ENCODE data around the gene IRAK2. TPM values are rescaled to one million over a fixed set of nuclear protein-coding genes. Genes with fewer than 3 reads are reported as not detected.

Gene IRAK2
- total and polyA plus RNA-seq, 10 donors = 1.4 to 11.8 (median 7.9) TPM

DNA sequence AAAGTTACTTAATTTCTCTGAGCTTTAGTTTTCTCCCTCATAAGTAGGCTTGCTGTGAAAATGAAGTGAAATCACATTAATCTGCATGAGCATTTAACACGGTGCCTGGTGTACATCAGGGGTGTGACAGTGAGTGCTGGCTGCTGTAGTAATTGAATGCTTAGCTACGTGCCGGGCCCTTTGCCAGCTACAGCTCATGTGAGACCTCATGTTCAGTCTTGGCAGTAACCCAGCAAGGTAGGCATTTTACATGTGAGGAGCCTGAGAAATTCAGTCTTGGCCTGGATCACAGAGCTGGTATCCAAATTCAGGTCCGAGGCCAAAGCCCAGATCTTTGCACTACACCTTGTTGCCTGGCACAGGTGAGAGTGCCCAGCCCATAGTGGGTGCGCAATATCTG lies 118.9 kb downstream of the IRAK2 start:
- TF ChIP-seq POLR2A (IDR thresholded peaks at IDR 0.05) = no peak
- TF ChIP-seq, protein P1, sequence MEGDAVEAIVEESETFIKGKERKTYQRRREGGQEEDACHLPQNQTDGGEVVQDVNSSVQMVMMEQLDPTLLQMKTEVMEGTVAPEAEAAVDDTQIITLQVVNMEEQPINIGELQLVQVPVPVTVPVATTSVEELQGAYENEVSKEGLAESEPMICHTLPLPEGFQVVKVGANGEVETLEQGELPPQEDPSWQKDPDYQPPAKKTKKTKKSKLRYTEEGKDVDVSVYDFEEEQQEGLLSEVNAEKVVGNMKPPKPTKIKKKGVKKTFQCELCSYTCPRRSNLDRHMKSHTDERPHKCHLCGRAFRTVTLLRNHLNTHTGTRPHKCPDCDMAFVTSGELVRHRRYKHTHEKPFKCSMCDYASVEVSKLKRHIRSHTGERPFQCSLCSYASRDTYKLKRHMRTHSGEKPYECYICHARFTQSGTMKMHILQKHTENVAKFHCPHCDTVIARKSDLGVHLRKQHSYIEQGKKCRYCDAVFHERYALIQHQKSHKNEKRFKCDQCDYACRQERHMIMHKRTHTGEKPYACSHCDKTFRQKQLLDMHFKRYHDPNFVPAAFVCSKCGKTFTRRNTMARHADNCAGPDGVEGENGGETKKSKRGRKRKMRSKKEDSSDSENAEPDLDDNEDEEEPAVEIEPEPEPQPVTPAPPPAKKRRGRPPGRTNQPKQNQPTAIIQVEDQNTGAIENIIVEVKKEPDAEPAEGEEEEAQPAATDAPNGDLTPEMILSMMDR (IDR thresholded peaks at IDR 0.05 in 8 of 11, conservative IDR thresholded peaks at IDR 0.05 in 3 of 11) = no peak
- no peak for TF ChIP-seq POLR2AphosphoS5 (IDR thresholded peaks at IDR 0.05)
- WGBS, 5 donors = 83 to 94% (median 91%) methylated on average over 5 of the region's 5 CpGs
- Histone ChIP-seq H3K9me3 (no peaks in the 10 kb centered on the region), H3K36me3 (peaks cover 0 to 100% (median 67%) of the 10 kb centered on the region in 6 donors), H3K27me3 (replicated peaks in 1 of 7) (no peaks in the 10 kb centered on the region), H3K4me1 (peaks cover 0 to 30% (median 0%) of the 10 kb centered on the region in 6 donors), H3K27ac (no peak overlapping the region), H3K4me3 (no peak overlapping the region)
- DNase-seq = no peak
- intact Hi-C loops (cut with DNase I; ENCODE audit: low total_unique reads) = no loop called here

DNA sequence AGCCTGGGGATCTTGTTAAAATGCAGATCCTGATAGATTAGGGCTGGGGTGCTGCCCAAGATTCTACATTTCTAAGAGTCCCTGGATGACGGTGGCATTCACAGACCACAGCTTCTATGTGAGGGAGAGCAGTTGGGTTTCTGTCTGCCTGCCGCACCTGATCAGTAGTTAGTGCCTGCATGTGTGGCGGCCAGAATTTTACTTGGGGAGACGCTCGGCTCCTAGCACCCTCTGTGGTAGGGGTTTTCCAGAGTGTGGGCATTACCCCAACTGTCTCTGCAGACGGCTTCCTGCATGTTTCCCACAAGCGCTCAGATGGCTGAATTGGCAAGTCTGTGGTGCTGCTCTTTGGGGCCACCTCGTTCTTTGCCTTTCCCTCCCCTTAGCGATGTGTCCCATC lies 119.8 kb downstream of the IRAK2 start:
- H3K27ac ChIP-seq = peak overlapping the region in 1 of 8 donors; percentile 27
- WGBS, 5 donors = 31 to 50% (median 38%) methylated on average over 7 to 9 of the region's 9 CpGs

DNA sequence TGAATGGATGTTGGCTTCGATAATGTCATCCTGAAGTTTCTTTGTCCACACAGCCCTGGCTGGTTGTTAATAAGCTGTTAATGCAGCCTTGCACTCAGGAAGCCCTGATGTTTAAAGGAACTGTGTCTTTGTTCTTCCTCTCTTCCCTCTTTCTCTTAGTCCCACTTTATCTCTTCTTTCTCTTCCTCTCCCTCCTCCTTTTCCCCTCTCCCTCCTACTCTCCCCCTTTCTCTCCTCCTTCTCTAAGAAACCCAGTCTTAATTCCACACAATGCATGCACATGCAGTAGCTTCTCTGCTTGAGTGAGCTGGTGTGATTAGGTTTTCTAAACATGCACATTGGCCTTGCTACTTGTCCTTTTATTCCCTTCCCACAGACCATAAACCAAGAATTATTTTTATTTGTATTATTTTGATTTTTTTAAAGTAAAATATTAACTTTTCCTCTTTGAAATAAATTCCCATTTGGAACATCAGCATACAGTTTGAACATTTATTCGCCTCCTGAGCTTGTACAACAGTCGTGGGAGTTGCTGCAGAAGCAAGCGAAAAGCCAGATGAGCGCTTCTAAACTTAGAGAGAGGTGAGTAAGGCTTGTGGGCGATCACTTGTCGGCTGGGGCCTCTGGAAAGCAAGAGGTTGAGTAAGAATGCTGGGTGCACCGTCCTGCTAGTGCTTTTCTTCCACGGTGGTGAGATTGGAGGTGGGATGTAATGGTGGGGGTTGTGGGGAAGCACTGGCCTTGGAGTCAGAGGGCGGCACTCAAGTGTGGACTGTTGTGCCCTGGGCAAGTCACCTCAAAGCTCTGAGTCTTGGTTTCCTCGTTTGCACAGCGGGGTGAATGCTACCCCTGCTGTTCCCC lies 120.8 kb downstream of the IRAK2 start:
- Histone ChIP-seq H3K9me3 (no peaks in the 10 kb centered on the region), H3K27ac (peak overlapping the region in 1 of 8 donors; percentile 27), H3K27me3 (replicated peaks in 1 of 7) (no peaks in the 10 kb centered on the region), H3K4me3 (no peak overlapping the region), H3K4me1 (peaks cover 0 to 30% (median 0%) of the 10 kb centered on the region in 6 donors), H3K36me3 (peaks cover 0 to 100% (median 61%) of the 10 kb centered on the region in 6 donors)
- no peak for TF ChIP-seq POLR2A (IDR thresholded peaks at IDR 0.05)
- peak in 1 of 3 donors; percentile 15 for TF ChIP-seq POLR2AphosphoS5 (IDR thresholded peaks at IDR 0.05)
- TF ChIP-seq, protein P1 (IDR thresholded peaks at IDR 0.05 in 8 of 11, conservative IDR thresholded peaks at IDR 0.05 in 3 of 11) = no peak
- 79 to 88% (median 82%) methylated on average over 12 of the region's 12 CpGs for WGBS, 5 donors
- intact Hi-C loops (cut with DNase I; ENCODE audit: low total_unique reads) = no loop called here
- no peak for DNase-seq

More for the DNA sequence above, 119.8 kb downstream of the IRAK2 start:
- H3K27me3 ChIP-seq (replicated peaks in 1 of 7) = no peaks in the 10 kb centered on the region
- H3K4me3 ChIP-seq = no peak overlapping the region
- no peak for DNase-seq
- peaks cover 0 to 30% (median 0%) of the 10 kb centered on the region in 6 donors for H3K4me1 ChIP-seq
- peaks cover 0 to 100% (median 65%) of the 10 kb centered on the region in 6 donors for H3K36me3 ChIP-seq
- TF ChIP-seq POLR2A (IDR thresholded peaks at IDR 0.05) (no peak), POLR2AphosphoS5 (IDR thresholded peaks at IDR 0.05) (peak in 1 of 3 donors; percentile 5)
- TF ChIP-seq, protein P1 (IDR thresholded peaks at IDR 0.05 in 8 of 11, conservative IDR thresholded peaks at IDR 0.05 in 3 of 11) = no peak
- no peaks in the 10 kb centered on the region for H3K9me3 ChIP-seq
- intact Hi-C loops (cut with DNase I; ENCODE audit: low total_unique reads) = no loop called here

DNA sequence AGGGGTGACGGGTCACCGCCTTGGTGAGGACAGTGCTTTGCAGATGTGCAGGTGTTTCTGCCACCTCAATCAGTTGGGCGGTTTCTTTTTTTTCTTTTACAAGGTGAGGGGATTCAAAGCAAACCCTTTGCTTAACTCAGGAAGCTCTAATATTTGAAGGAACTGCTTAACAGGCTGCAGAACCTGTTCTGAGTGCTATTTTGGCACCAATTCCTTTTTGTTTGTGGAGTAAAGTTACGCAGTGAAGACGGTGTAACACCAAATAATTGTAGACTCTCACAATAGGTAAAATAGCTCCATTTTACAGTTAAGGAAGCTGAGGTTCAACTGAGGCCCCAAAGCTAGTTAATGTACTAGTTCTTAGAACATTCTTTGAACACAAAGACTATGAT lies 121.4 kb downstream of the IRAK2 start:
- peaks cover 0 to 35% (median 0%) of the 10 kb centered on the region in 6 donors for H3K4me1 ChIP-seq
- peaks cover 0 to 100% (median 59%) of the 10 kb centered on the region in 6 donors for H3K36me3 ChIP-seq
- DNase-seq = no peak
- H3K27ac ChIP-seq = no peak overlapping the region
- WGBS, 5 donors = 90 to 95% (median 92%) methylated on average over 5 of the region's 5 CpGs
- TF ChIP-seq POLR2AphosphoS5 (IDR thresholded peaks at IDR 0.05) (no peak), POLR2A (IDR thresholded peaks at IDR 0.05) (no peak)
- TF ChIP-seq, protein P1 (IDR thresholded peaks at IDR 0.05 in 8 of 11, conservative IDR thresholded peaks at IDR 0.05 in 3 of 11) = no peak
- intact Hi-C loops (cut with DNase I; ENCODE audit: low total_unique reads) = no loop called here
- no peak overlapping the region for H3K4me3 ChIP-seq
- no peaks in the 10 kb centered on the region for H3K9me3 ChIP-seq
- no peaks in the 10 kb centered on the region for H3K27me3 ChIP-seq (replicated peaks in 1 of 7)
